Iris pigment epithelial cell (primary cell): ENCODE measurements around the gene ATG16L1.

ENCODE experiments used
- DNase-seq: peaks from one replicate; pipeline ENCODE4 v3.0.0-alpha.2; 2011; ENCODE audit warnings: low read depth

The ATG16L1 gene

GRCh38 chr2:233295891-233296290 is 44.4 kb downstream of the ATG16L1 start:
- no peak for DNase-seq

- DNase-seq, result no peak
These were observed 45.6 kb downstream of the ATG16L1 start for GRCh38 chr2:233297076-233297475.

- DNase-seq, result peak; percentile 43
These were observed 48.9 kb downstream of the ATG16L1 start for GRCh38 chr2:233300401-233300800.

GRCh38 chr2:233301248-233301647 is 49.8 kb downstream of the ATG16L1 start:
- no peak for DNase-seq

GRCh38 chr2:233301811-233302210 is 50.3 kb downstream of the ATG16L1 start:
- DNase-seq, result no peak

GRCh38 chr2:233303252-233303651 is 51.8 kb downstream of the ATG16L1 start:
- DNase-seq, result no peak

GRCh38 chr2:233307565-233307964 is 56.1 kb downstream of the ATG16L1 start, which contains the start of gene SAG:
SAG (plus strand) TSS chr2:233307816; CDS start chr2:233309190, 1,374 bp downstream.
- no peak for DNase-seq

GRCh38 chr2:233311241-233311926 is 59.9 kb downstream of the ATG16L1 start:
- no peak for DNase-seq

- DNase-seq, result no peak
These were observed 61.4 kb downstream of the ATG16L1 start for GRCh38 chr2:233312874-233313273.

GRCh38 chr2:233314180-233314925 is 62.9 kb downstream of the ATG16L1 start:
- DNase-seq, result no peak

- DNase-seq, result no peak
These were observed 65.9 kb downstream of the ATG16L1 start for GRCh38 chr2:233317196-233317943.

GRCh38 chr2:233319256-233319655 is 67.8 kb downstream of the ATG16L1 start:
- DNase-seq, result no peak

GRCh38 chr2:233320470-233320869 is 69.0 kb downstream of the ATG16L1 start:
- DNase-seq, result no peak

- no peak for DNase-seq
These were observed 69.7 kb downstream of the ATG16L1 start for GRCh38 chr2:233321166-233321565.

GRCh38 chr2:233323851-233324250 is 72.4 kb downstream of the ATG16L1 start:
- no peak for DNase-seq

- no peak for DNase-seq
These were observed 73.8 kb downstream of the ATG16L1 start for GRCh38 chr2:233325256-233325655.

- no peak for DNase-seq
These were observed 74.3 kb downstream of the ATG16L1 start for GRCh38 chr2:233325814-233326213.

- DNase-seq, result no peak
These were observed 75.0 kb downstream of the ATG16L1 start for GRCh38 chr2:233326500-233326899.

GRCh38 chr2:233328922-233329321 is 77.4 kb downstream of the ATG16L1 start:
- DNase-seq, result no peak

GRCh38 chr2:233329489-233330135 is 78.1 kb downstream of the ATG16L1 start:
- DNase-seq, result no peak

- no peak for DNase-seq
These were observed 80.1 kb downstream of the ATG16L1 start for GRCh38 chr2:233331536-233331935.

- DNase-seq, result no peak
These were observed 80.7 kb downstream of the ATG16L1 start for GRCh38 chr2:233332125-233332524.
